ENCODE results near the gene B9D1.

B9D1 gene

DNA sequence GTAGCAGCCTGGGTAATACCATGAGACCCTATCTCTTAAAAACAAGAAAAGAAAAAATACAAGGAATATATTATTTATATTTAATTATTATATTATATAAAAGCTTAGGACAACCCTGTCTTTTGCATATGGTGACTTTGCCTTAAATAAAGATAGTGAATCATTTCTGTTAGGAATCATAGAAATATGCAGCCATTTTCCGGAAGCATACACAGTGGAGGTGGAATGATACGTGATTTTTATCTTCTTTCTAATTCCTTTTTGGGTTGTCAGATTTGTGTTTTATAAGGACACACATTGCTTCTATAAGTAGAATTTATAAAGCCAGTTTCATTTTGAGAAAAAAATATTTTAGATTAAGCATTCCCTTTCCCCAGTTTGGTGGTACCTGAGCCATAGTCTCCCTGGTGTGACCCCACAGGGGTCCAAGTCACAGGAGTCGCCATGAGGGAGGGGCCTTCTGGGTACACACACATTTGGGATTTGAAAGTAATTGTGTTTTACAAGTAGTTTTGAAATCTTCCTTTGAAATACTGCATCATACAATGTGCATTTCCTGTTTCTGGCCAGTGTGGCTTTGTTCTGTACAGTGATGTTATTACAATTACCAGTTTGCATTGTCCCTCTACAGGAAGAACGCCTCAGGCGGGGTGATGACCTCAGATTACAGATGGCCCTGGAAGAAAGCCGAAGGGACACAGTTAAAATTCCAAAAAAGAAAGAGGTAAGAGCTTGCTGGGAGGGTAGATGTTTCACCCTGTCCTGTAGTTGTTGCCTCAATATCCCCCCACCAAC lies 50.9 kb downstream of the B9D1 start:
- CTCF ChIA-PET: no interaction called here
- Mint-ChIP-seq H3K27ac (no peak overlapping the region), H3K36me3 (no peaks in the 10 kb centered on the region), H3K27me3 (peaks cover 65% of the 10 kb centered on the region), H3K9me3 (no peaks in the 10 kb centered on the region), H3K4me1 (peaks cover 14% of the 10 kb centered on the region), H3K4me3 (no peak overlapping the region)
- no peak for DNase-seq

DNA sequence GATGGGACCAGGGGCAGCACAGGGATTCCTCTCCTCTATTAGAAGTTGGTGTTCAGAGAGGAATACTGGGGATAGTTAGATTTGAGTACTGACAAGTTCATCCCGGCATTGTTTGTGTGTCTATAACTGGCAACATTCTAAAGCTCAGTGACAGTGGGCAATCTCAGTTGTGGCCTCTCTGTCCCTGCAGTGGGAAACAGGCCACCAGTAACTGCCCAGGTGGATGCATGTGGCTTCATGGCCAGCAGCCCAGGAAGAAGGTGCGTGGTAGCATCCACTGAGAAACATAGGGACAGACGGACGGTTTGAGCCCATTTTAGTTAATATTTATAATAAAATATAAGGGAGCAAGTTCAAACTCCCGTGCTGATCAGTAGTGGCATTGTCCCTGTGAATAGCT lies 51.5 kb downstream of the B9D1 start:
- no peaks in the 10 kb centered on the region for H3K36me3 Mint-ChIP-seq
- DNase-seq: no peak
- H3K4me1 Mint-ChIP-seq: peaks cover 20% of the 10 kb centered on the region
- CTCF ChIA-PET: no interaction called here
- no peaks in the 10 kb centered on the region for H3K9me3 Mint-ChIP-seq
- peaks cover 71% of the 10 kb centered on the region for H3K27me3 Mint-ChIP-seq
- H3K27ac Mint-ChIP-seq: no peak overlapping the region
- H3K4me3 Mint-ChIP-seq: no peak overlapping the region

DNA sequence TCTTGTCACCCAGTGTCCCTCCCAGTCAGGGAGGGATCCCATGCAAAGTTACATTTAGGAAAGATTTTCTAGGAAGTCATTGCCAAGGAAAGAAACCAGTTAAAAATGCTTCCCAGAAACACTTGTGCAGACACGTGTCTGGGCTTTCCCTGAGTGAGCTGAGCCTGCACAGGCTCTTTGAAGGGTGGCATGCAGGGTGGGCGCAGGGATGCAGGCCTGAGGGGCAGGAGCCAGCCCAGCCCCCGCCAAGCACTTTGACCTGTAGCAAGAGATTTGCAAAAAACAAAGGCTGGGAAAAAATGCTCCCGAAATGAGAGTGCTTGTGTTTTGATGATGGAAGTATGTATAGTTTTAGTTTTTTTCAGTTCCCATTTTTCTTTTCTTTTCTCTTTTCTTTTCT lies 52.4 kb downstream of the B9D1 start:
- no peak for DNase-seq
- CTCF ChIA-PET: no interaction called here
- H3K27me3 Mint-ChIP-seq: peaks cover 75% of the 10 kb centered on the region
- H3K36me3 Mint-ChIP-seq: no peaks in the 10 kb centered on the region
- H3K27ac Mint-ChIP-seq: no peak overlapping the region
- H3K4me3 Mint-ChIP-seq: no peak overlapping the region
- peaks cover 28% of the 10 kb centered on the region for H3K4me1 Mint-ChIP-seq
- H3K9me3 Mint-ChIP-seq: no peaks in the 10 kb centered on the region

DNA sequence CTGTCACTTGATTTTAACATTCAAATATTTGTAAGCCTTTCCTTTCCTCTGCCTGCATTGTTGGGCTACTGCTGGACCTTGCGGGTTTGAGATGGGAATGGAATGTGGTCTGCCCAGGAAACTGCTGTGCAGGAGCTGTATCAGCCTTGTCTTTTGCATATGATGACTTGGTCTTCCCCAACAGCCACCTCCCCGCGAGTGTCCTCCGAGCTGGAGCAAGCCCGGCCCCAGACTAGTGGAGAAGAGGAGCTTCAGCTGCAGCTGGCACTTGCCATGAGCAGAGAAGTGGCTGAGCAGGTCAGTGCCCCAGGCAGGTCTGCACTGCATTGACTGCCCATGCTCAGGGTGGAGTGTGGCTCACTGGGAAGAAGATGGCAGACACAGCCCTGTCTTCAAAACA lies 52.8 kb downstream of the B9D1 start:
- no peak for DNase-seq
- CTCF ChIA-PET: no interaction called here
- no peak overlapping the region for H3K4me3 Mint-ChIP-seq
- no peak overlapping the region for H3K27ac Mint-ChIP-seq
- H3K9me3 Mint-ChIP-seq: no peaks in the 10 kb centered on the region
- peaks cover 79% of the 10 kb centered on the region for H3K27me3 Mint-ChIP-seq
- no peaks in the 10 kb centered on the region for H3K36me3 Mint-ChIP-seq
- H3K4me1 Mint-ChIP-seq: peaks cover 31% of the 10 kb centered on the region

DNA sequence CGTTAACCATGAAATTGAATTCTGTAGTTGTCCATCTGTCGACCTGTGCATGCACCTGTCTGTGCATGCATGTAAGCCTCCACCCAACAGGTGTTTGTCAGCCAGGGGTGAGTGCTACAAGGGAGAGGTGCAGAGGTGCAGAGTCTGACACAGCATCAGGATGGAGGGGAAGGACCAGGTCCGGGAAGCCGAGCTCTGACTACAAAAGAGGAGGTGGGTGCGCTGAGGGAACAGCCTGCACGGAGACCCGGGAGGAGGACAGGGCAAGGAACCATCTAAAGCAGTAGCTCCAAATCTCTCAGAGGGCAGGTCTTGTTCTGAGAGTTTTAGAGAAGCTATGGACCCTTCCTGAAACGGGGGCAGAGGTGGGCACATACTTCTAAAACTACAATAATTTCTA lies 54.1 kb downstream of the B9D1 start:
- Mint-ChIP-seq H3K4me1 (peaks cover 39% of the 10 kb centered on the region), H3K27me3 (peaks cover 84% of the 10 kb centered on the region), H3K27ac (no peak overlapping the region), H3K9me3 (no peaks in the 10 kb centered on the region), H3K36me3 (no peaks in the 10 kb centered on the region), H3K4me3 (no peak overlapping the region)
- DNase-seq: no peak
- CTCF ChIA-PET: no interaction called here

DNA sequence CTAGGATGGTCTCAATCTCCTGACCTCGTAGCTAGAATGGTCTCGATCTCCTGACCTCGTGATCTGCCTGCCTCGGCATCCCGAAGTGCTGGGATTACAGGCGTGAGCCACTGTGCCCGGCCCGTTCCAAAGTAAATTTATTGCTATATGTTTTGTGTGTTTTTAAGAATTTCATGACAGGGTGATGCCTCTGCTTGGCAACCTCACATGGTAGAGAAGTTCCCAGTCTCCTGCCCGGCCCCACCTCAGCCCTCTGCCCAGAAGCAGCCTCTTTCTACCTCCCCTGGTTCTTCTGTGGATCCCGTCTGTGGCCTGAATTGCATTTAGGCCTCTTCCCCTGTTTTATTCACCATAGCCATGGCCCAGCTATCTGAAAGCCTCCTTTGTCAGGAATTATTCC lies 55.0 kb downstream of the B9D1 start:
- no peak overlapping the region for H3K4me3 Mint-ChIP-seq
- H3K36me3 Mint-ChIP-seq: no peaks in the 10 kb centered on the region

DNA sequence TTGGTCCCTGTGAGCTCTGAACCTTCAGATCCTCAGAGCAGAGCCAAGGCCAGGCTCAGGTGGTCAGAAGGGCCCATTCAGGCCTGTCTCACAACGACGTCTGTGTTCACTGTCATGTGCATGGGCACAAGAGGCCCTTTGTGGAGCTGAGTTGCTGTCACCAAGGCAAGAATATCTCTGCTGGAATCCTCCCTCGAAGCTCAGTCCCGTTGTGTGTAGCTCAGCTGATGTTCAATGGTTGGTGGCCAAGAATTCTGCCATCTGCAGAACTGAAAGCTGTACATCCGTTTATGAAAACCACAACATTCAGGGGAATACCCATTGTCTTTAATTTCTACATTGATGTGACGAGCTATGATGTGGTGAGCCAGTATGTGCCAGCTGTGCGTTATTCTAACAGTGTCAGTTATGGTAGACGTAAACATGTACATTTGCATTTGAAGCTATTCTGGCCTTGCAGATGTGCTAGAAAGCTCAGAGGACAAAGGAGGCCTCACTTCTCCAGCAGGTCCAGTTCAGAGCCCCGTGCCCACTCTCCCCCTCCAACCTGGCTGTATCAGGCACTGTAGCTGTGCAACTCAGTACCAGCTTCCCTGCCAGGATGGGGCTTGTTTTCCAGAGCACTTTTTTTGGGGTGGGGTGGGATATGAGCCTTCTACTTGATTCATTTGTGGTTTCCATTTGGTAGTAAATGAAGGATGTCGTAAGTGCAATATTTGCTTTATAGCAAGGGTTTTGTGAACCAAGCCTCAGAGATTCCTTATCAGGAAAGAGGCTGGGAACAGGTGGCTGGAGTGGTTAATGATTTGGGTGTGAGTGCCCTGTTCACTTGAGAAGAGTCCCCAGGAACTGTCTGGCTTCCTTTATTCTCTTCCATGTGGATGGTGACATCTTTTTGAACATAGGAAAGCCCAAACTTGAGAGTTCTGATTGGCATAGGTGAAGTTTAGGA lies 56.1 kb downstream of the B9D1 start:
- Mint-ChIP-seq H3K27ac (peak overlapping the region; percentile 40), H3K4me1 (peaks cover 33% of the 10 kb centered on the region), H3K9me3 (no peaks in the 10 kb centered on the region), H3K4me3 (peak overlapping the region; percentile 15), H3K36me3 (no peaks in the 10 kb centered on the region), H3K27me3 (peaks cover 90% of the 10 kb centered on the region)
- peak; percentile 65 for DNase-seq
- CTCF ChIA-PET: interaction anchor here (0.7 to 2.0 kb wide), 6 partner anchors 9 to 141 kb away, joined by 3 to 8 read pairs (median 4); partner anchors contain the start of gene B9D1

More for the DNA sequence above, 55.0 kb downstream of the B9D1 start:
- CTCF ChIA-PET: interaction anchor here (1.5 to 2.0 kb wide), 3 partner anchors 10 to 31 kb away, joined by 4 to 8 read pairs (median 4); no protein-coding TSS in a partner anchor
- no peak overlapping the region for H3K27ac Mint-ChIP-seq
- no peaks in the 10 kb centered on the region for H3K9me3 Mint-ChIP-seq
- peaks cover 39% of the 10 kb centered on the region for H3K4me1 Mint-ChIP-seq
- peaks cover 89% of the 10 kb centered on the region for H3K27me3 Mint-ChIP-seq
- DNase-seq: no peak

DNA sequence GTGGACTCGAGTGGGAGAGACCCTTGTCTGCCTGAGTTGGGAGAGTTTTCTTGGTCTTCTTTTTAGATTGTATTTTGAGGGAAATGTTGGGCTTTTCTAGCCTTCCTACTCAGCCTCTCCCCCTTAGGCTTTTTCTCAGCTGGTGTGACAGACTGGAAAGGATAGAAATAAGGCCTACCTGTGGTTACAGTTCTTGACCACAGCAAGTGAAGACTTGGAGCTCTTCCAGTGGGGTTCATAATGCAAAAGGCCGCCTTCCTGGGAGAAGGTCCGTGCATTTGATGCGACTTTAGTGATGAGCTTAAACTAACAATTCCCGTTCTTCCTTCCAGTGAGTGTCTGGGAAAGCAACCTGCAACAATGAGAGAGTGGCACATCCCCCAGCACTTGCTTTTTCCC lies 56.8 kb downstream of the B9D1 start:
- Mint-ChIP-seq H3K27me3 (peaks cover 97% of the 10 kb centered on the region), H3K9me3 (no peaks in the 10 kb centered on the region), H3K27ac (peak overlapping the region; percentile 40), H3K4me1 (peaks cover 33% of the 10 kb centered on the region), H3K4me3 (peak overlapping the region; percentile 0), H3K36me3 (no peaks in the 10 kb centered on the region)
- DNase-seq: no peak
- CTCF ChIA-PET: interaction anchor here (1.2 to 2.0 kb wide), 4 partner anchors 9 to 142 kb away, joined by 3 to 8 read pairs (median 6); partner anchors contain the start of gene B9D1

DNA sequence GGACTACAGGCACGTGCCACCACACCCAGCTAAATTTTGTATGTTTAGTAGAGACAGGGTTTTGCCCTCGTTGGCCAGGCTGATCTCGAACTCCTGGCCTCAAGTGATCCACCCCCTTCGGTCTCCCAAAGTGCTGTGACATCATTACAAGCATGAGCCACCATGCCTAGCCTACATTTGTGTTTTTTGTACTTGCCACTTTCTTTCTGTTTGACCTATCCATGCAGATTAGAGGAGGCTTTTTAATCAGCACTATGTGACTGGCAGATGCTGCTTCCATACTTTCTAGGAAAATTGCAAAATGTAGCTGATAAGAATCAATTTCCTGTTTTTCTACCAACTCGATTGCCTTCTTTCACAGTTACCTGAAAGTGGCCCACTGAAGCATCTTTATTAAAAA lies 57.3 kb downstream of the B9D1 start:
- peak overlapping the region; percentile 0 for H3K4me3 Mint-ChIP-seq
- CTCF ChIA-PET: interaction anchor here (1.9 kb wide), 1 partner anchor 58 kb away, joined by 8 read pairs; the partner anchor contains the start of gene B9D1
- no peaks in the 10 kb centered on the region for H3K9me3 Mint-ChIP-seq
- H3K36me3 Mint-ChIP-seq: no peaks in the 10 kb centered on the region
- H3K27me3 Mint-ChIP-seq: peaks cover 94% of the 10 kb centered on the region
- H3K27ac Mint-ChIP-seq: peak overlapping the region; percentile 33
- DNase-seq: no peak
- peaks cover 33% of the 10 kb centered on the region for H3K4me1 Mint-ChIP-seq

DNA sequence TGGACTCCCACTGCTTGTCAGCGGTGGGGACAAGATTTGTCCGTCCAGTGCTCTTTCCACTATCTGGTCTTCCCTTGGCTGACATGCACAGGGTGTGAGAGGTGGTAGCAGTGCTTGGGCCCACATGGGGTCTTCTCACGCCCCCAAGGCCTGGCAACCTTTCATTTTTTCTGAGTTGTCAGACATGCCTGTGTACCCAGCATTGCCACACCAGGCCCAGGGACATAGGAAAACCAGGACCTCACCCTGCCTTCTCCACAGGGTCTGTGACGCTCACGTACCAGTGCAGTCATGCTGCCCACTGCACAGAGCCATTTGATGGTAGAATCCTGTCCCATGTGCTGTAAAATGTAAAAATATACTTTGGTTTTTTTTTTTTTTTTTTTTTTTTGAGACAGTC lies 57.8 kb downstream of the B9D1 start:
- no peak overlapping the region for H3K27ac Mint-ChIP-seq
- H3K4me3 Mint-ChIP-seq: no peak overlapping the region
- no peaks in the 10 kb centered on the region for H3K9me3 Mint-ChIP-seq
- CTCF ChIA-PET: no interaction called here
- no peak for DNase-seq
- H3K36me3 Mint-ChIP-seq: no peaks in the 10 kb centered on the region
- H3K27me3 Mint-ChIP-seq: peaks cover 93% of the 10 kb centered on the region
- peaks cover 33% of the 10 kb centered on the region for H3K4me1 Mint-ChIP-seq

DNA sequence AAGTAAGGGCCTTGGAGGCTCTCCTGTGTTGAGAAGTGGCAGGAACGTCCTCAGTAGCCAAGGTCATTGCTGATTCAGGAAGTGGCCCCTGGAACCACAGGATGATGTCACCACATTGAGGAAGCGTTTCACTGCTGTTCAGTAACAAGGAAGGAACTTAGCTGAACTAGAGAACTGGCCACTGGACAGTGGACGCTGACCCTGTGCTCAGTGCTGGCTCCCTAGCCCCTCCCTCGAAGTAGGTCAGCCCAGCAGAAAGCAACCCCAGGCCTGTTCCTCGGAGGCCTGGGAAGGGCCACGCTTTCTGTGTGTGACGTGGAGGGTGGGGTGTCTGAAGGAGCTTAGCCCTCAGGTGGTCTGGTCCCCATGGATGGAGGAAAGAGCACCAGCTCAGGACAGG lies 58.3 kb downstream of the B9D1 start:
- peaks cover 33% of the 10 kb centered on the region for H3K4me1 Mint-ChIP-seq
- no peaks in the 10 kb centered on the region for H3K36me3 Mint-ChIP-seq
- CTCF ChIA-PET: no interaction called here
- H3K27me3 Mint-ChIP-seq: peaks cover 93% of the 10 kb centered on the region
- no peak overlapping the region for H3K27ac Mint-ChIP-seq
- no peaks in the 10 kb centered on the region for H3K9me3 Mint-ChIP-seq
- no peak overlapping the region for H3K4me3 Mint-ChIP-seq
- no peak for DNase-seq

DNA sequence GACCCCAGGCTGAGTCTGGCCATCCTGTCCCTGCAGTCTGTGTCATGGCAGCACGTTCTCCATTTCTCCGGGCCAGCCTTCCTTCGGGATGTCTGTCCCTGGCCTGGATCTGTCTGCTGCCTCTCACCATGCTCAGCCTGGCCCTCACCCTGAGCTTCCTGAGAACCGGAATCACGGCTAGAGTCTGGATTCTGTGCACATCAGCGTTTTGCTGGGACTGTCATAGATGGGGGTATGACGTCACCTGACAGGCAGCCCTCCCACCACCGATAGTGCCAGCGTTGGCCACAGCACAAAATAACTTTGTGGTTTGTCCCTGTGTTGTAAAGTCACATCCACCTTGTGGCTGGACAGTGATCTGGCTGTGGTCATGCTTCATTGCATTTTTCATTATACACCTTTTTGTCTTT lies 59.2 kb downstream of the B9D1 start:
- H3K9me3 Mint-ChIP-seq: no peaks in the 10 kb centered on the region
- no peaks in the 10 kb centered on the region for H3K36me3 Mint-ChIP-seq
- no peak overlapping the region for H3K4me3 Mint-ChIP-seq
- no peak for DNase-seq
- H3K27me3 Mint-ChIP-seq: peaks cover 90% of the 10 kb centered on the region
- H3K27ac Mint-ChIP-seq: no peak overlapping the region
- peaks cover 33% of the 10 kb centered on the region for H3K4me1 Mint-ChIP-seq
- CTCF ChIA-PET: no interaction called here

DNA sequence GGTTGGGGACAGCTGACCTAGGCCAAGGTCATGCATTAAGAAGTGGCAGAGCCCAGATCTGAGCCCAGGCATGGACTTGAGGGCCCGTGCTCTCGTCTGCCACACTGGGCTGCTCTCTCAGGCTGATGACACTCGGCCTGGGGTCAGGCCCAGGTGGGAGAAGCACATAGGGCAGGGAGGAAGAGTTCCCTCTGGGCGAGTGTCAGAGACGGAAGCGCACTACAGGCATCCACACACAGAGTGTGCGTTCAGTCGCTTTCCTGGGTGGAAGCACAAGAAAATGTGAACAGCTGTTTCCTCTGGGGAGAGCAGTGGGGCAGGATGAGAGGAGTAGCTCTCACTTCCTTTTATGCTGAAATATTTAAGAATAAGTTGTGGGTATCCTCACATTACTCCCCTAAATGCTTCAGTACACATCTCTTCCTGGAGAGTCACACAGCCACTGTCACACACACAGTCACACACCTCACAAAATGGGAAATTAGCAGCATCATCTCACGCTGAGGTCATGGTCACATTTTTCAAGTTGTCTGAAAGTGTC lies 59.7 kb downstream of the B9D1 start:
- peaks cover 84% of the 10 kb centered on the region for H3K27me3 Mint-ChIP-seq
- no peaks in the 10 kb centered on the region for H3K9me3 Mint-ChIP-seq
- CTCF ChIA-PET: no interaction called here
- no peak overlapping the region for H3K27ac Mint-ChIP-seq
- DNase-seq: no peak
- no peaks in the 10 kb centered on the region for H3K36me3 Mint-ChIP-seq
- H3K4me1 Mint-ChIP-seq: peaks cover 33% of the 10 kb centered on the region
- no peak overlapping the region for H3K4me3 Mint-ChIP-seq

DNA sequence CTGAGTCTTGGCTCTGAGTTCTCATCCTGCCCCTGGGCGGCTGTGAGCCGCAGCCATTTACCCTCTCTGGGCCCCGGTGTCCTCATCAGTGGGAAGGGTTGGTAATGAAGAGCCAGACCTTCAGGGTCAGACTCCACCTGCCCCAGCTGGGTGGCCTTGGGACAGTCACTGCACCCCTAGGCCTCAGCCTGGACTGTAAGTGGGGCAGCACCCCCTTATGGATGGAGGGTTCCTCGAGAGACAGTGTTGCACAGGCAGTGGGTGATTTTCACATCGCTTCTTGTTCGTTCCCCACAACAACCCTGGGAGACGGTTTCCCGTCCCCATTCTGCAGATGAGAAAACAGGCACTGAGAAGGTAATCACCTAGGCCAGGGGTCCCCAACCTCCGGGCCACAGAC lies 60.5 kb downstream of the B9D1 start:
- Mint-ChIP-seq H3K9me3 (no peaks in the 10 kb centered on the region), H3K4me1 (peaks cover 29% of the 10 kb centered on the region), H3K4me3 (no peak overlapping the region), H3K27ac (no peak overlapping the region), H3K36me3 (no peaks in the 10 kb centered on the region), H3K27me3 (peaks cover 84% of the 10 kb centered on the region)
- no peak for DNase-seq
- CTCF ChIA-PET: interaction anchor here (0.6 kb wide), 1 partner anchor 21 kb away, joined by 3 read pairs; no protein-coding TSS in a partner anchor

Data from activated naive CD4-positive, alpha-beta T cell treated with anti-CD3 and anti-CD28 coated beads, Interleukin-2, amount 10 ng/mL, durations not matched to agents 7 days and 5 days (primary cell).